H1 (cell line): Measurements from ENCODE around the gene DCBLD2. TPM values are rescaled to one million over a fixed set of nuclear protein-coding genes. Genes with fewer than 3 reads are reported as not detected.
"Not testable (repeated sequence)": the region's sequence is repeated elsewhere in the genome, so short reads cannot be mapped to it uniquely, and the experiment has no call there.

ENCODE experiments used
- CTCF ChIA-PET: fragments of 300-600 bp; sonication (Branson Sonifier 250); formaldehyde crosslinking; loops from one replicate; lab custom pipeline; 2021; ENCODE audit not compliant: partially characterized antibody; lab: Charles Lee
- POLR2A ChIA-PET: fragments of 300-600 bp; sonication (Branson Sonifier 250); formaldehyde crosslinking; loops from one replicate; lab custom pipeline; 2021; ENCODE audit warnings: inconsistent platforms; ENCODE audit not compliant: partially characterized antibody; lab: Charles Lee
- DNase-seq, 2 experiments: peaks; one replicate each; pipeline versions ENCODE4 v3.0.0 to v3.0.0-alpha.2; 2010 to 2022; ENCODE audit warnings: low spot score in 2 of 2, low read depth in 1 of 2, mixed read lengths in 1 of 2
- FAIRE-seq: peaks from 2 replicates; lab custom pipeline; 2011; peaks lifted over from hg19 to GRCh38; lab: Jason Lieb, UNC
- H2AFZ ChIP-seq: 2 replicates; pipeline ENCODE4 v1.8.1; 2012; ENCODE audit warnings: low read length, inconsistent platforms
- H2AK5ac ChIP-seq: 2 replicates; pipeline ENCODE4 v1.6.1; 2013; ENCODE audit warnings: low read depth, low read length
- H2BK120ac ChIP-seq: replicated peaks from 2 replicates; pipeline ENCODE3; 2013; ENCODE audit warnings: low read depth, low read length, inconsistent platforms
- H2BK12ac ChIP-seq: 2 replicates; pipeline ENCODE4 v1.6.1; 2013; ENCODE audit warnings: low read depth, low read length
- H2BK15ac ChIP-seq: 2 replicates; pipeline ENCODE4 v1.6.1; 2013; ENCODE audit warnings: low read length
- H2BK20ac ChIP-seq: 2 replicates; pipeline ENCODE4 v1.6.1; 2013; ENCODE audit warnings: low read length
- H2BK5ac ChIP-seq: 2 replicates; pipeline ENCODE4 v1.6.1; 2013; ENCODE audit warnings: low read depth, low read length
- H3K14ac ChIP-seq: 2 replicates; pipeline ENCODE4 v1.6.1; 2013; ENCODE audit warnings: inconsistent platforms; ENCODE audit not compliant: insufficient read length
- H3K18ac ChIP-seq: 2 replicates; pipeline ENCODE4 v1.6.1; 2013; ENCODE audit warnings: low read length; ENCODE audit errors: extremely low read depth
- H3K23ac ChIP-seq: 2 replicates; pipeline ENCODE4 v1.6.1; 2013; ENCODE audit warnings: inconsistent platforms; ENCODE audit not compliant: insufficient read length
- H3K23me2 ChIP-seq: 2 replicates; pipeline ENCODE4 v1.6.1; 2013; ENCODE audit warnings: low read depth, low read length
- H3K27ac ChIP-seq: 2 replicates; pipeline ENCODE4 v1.6.1; 2011; ENCODE audit warnings: low read depth, low read length, inconsistent platforms
- H3K27me3 ChIP-seq, 4 experiments: replicated peaks in 1 of 4; 1 replicate in 1 of 4; 2 replicates in 3 of 4; pipeline versions ENCODE4 v1.6.1 to v1.8.1; 2011 to 2013; ENCODE audit warnings: low read length in 3 of 4, mild to moderate bottlenecking in 3 of 4, inconsistent platforms in 2 of 4, mixed read lengths in 2 of 4, moderate library complexity in 1 of 4; ENCODE audit not compliant: control insufficient read depth in 3 of 4, insufficient read depth in 3 of 4; ENCODE audit errors: extremely low read depth in 1 of 4
- H3K36me3 ChIP-seq, 4 experiments: 2 replicates each; pipeline versions ENCODE4 v1.6.1 to v1.8.1; 2011 to 2013; ENCODE audit warnings: mild to moderate bottlenecking in 4 of 4, low read length in 3 of 4, moderate library complexity in 2 of 4, control low read depth in 1 of 4, inconsistent platforms in 1 of 4; ENCODE audit not compliant: insufficient read depth in 4 of 4, control insufficient read depth in 2 of 4
- H3K4ac ChIP-seq: replicated peaks from 2 replicates; pipeline ENCODE3; 2013; ENCODE audit warnings: low read length, low read depth, mixed read lengths, inconsistent platforms; ENCODE audit not compliant: insufficient read length
- H3K4me1 ChIP-seq, 4 experiments: replicated peaks in 1 of 4; 1 replicate in 1 of 4; 2 replicates in 3 of 4; pipeline versions ENCODE4 v1.6.1 to v1.8.1; 2011 to 2013; ENCODE audit warnings: low read length in 3 of 4, inconsistent platforms in 2 of 4, mixed read lengths in 1 of 4; ENCODE audit not compliant: insufficient read depth in 4 of 4, control insufficient read depth in 3 of 4
- H3K4me2 ChIP-seq, 2 experiments: 2 replicates each; pipeline versions ENCODE4 v1.6.1 to v1.8.1; 2011 to 2013; ENCODE audit warnings: low read depth in 2 of 2, low read length in 2 of 2, control low read depth in 1 of 2, inconsistent platforms in 1 of 2, mild to moderate bottlenecking in 1 of 2; ENCODE audit not compliant: insufficient read depth in 1 of 2
- H3K4me3 ChIP-seq, 4 experiments: fragments of 200-600, 300-600 bp in 1 of 4; sonication (generic), shearing (Covaris generic), sonication (Bioruptor Twin) in 1 of 4; 2 replicates each; pipeline versions ENCODE4 v1.5.1 to v1.8.1; 2011 to 2016; ENCODE audit warnings: low read length in 4 of 4, low read depth in 3 of 4, control low read depth in 2 of 4, inconsistent platforms in 2 of 4, mild to moderate bottlenecking in 2 of 4, mixed read lengths in 1 of 4, moderate library complexity in 1 of 4; ENCODE audit not compliant: insufficient read depth in 2 of 4; ENCODE audit errors: extremely low read depth in 1 of 4
- H3K56ac ChIP-seq: replicated peaks from 2 replicates; pipeline ENCODE3; 2013; ENCODE audit warnings: low read depth, mild to moderate bottlenecking, mixed read lengths, low read length, inconsistent platforms; ENCODE audit not compliant: insufficient read length
- H3K79me1 ChIP-seq: 2 replicates; pipeline ENCODE4 v1.6.1; 2013; ENCODE audit warnings: low read depth, low read length, control low read depth
- H3K79me2 ChIP-seq, 2 experiments: 2 replicates each; pipeline versions ENCODE4 v1.6.1 to v1.8.1; 2012 to 2013; ENCODE audit warnings: low read length in 2 of 2, mild to moderate bottlenecking in 2 of 2, inconsistent platforms in 1 of 2; ENCODE audit not compliant: insufficient read depth in 2 of 2, control insufficient read depth in 1 of 2
- H3K9ac ChIP-seq, 4 experiments: replicated peaks in 1 of 4; 1 replicate in 1 of 4; 2 replicates in 3 of 4; pipeline versions ENCODE4 v1.6.1 to v1.8.1; 2011 to 2013; ENCODE audit warnings: low read depth in 3 of 4, low read length in 3 of 4, control low read depth in 2 of 4, mild to moderate bottlenecking in 2 of 4, moderate library complexity in 2 of 4, inconsistent platforms in 1 of 4; ENCODE audit errors: extremely low read depth in 1 of 4
- H3K9me3 ChIP-seq, 2 experiments: 2 replicates each; pipeline versions ENCODE4 v1.6.1 to v1.8.1; 2012 to 2013; ENCODE audit warnings: mild to moderate bottlenecking in 2 of 2, moderate library complexity in 2 of 2, control low read depth in 1 of 2, inconsistent platforms in 1 of 2, low read depth in 1 of 2, low read length in 1 of 2, mixed read lengths in 1 of 2; ENCODE audit not compliant: insufficient read depth in 2 of 2
- H4K20me1 ChIP-seq, 2 experiments: replicated peaks in 1 of 2; 2 replicates each; pipeline versions ENCODE3 to v1.8.1; 2011 to 2013; ENCODE audit warnings: inconsistent platforms in 2 of 2, low read length in 2 of 2, mild to moderate bottlenecking in 1 of 2; ENCODE audit not compliant: insufficient read depth in 2 of 2, control insufficient read depth in 1 of 2
- H4K5ac ChIP-seq: 2 replicates; pipeline ENCODE4 v1.6.1; 2013; ENCODE audit warnings: low read length, low read depth, mixed read lengths, inconsistent platforms; ENCODE audit not compliant: insufficient read length
- H4K8ac ChIP-seq: 2 replicates; pipeline ENCODE4 v1.8.0; 2013; ENCODE audit warnings: mild to moderate bottlenecking, moderate library complexity, low read length, inconsistent platforms; ENCODE audit not compliant: insufficient read depth; ENCODE audit errors: extremely low read depth
- H4K91ac ChIP-seq: replicated peaks from 2 replicates; pipeline ENCODE3; 2013; ENCODE audit warnings: low read length, mixed read lengths, inconsistent platforms; ENCODE audit not compliant: insufficient read length
- WGBS, 2 experiments: shearing (Covaris generic) in 1 of 2; methylation state at CpG; one replicate each; pipeline versions ENCODE4 v1.1.6 to v1.1.7; 2013 to 2015; ENCODE audit warnings: low lambda C conversion rate in 2 of 2, mixed read lengths in 2 of 2, inconsistent platforms in 1 of 2, low coverage in 1 of 2, missing lambda C conversion rate in 1 of 2; ENCODE audit not compliant: insufficient replicate concordance in 2 of 2, insufficient coverage in 1 of 2, insufficient read length in 1 of 2; ENCODE audit errors: extremely low coverage in 1 of 2, missing lambda C conversion rate in 1 of 2; 5-methylcytosine and 5-hydroxymethylcytosine counted together
- polyA plus RNA-seq, 7 experiments: library from polyadenylated mRNA; depleted of rRNA in 3 of 7; stranded (reverse) in 5 of 7; unstranded in 2 of 7; fragments of >200 nt in 5 of 7; fragments of 200-250 nt in 2 of 7; gene quantifications; 1 replicate in 5 of 7; 2 replicates in 1 of 7; 4 replicates in 1 of 7; pipeline versions ENCODE4 v1.2.1 to v1.2.3, GENCODE V29; 2011 to 2013; ENCODE audit warnings: missing spikeins in 2 of 7, mixed read lengths in 2 of 7
- total RNA-seq: library from RNA; stranded (reverse); fragmentation: NEBNext Ultra II Directional; extraction: Animal tissue kit (Norgen Biotek cat#: 25700); gene quantifications from 2 replicates; pipeline ENCODE4 v1.2.1, GENCODE V29; 2021

The DCBLD2 gene
- total and polyA plus RNA-seq, 2 of the 8 experiments (the other 6 are each of a cell fraction or from before 2014, with no cell fraction given), result 19.6 to 63.8 TPM

DNA sequence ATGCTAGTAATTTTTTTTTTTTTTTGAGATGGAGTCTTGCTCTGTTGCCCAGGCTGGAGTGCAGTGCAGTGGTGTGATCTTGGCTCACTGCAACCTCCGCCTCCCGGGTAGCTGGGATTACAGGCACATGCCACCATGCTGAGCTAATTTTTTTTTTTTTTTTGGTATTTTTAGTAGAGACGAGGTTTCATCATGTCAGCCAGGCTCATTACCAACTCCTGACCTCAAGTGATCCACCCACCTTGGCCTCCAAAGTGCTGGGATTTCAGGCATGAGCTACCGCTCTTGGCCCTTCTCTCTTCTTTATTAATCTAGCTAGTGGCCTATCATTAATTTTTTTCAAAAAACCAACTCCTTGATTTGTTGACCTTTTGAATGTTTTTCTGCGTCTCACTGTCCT lies 70.4 kb downstream of the DCBLD2 start:
- H2BK15ac ChIP-seq, H3K4ac ChIP-seq, H2BK120ac ChIP-seq, H3K79me1 ChIP-seq, DNase-seq, H3K79me2 ChIP-seq, H2BK20ac ChIP-seq, H4K20me1 ChIP-seq, H4K91ac ChIP-seq, H3K56ac ChIP-seq, H3K36me3 ChIP-seq, H4K5ac ChIP-seq, H2AK5ac ChIP-seq, H3K4me2 ChIP-seq, H2BK12ac ChIP-seq, H2AFZ ChIP-seq, H3K23me2 ChIP-seq, H3K4me3 ChIP-seq, H3K27ac ChIP-seq, H3K14ac ChIP-seq, H3K4me1 ChIP-seq, H4K8ac ChIP-seq, H3K9ac ChIP-seq, H3K27me3 ChIP-seq, H3K23ac ChIP-seq, H3K18ac ChIP-seq, FAIRE-seq, H2BK5ac ChIP-seq: not testable (repeated sequence)
- CTCF ChIA-PET, result interaction anchor here (0.6 to 0.9 kb wide), 2 partner anchors 149 to 163 kb away, joined by 3 read pairs; no protein-coding TSS in a partner anchor
- peaks cover 18 to 22% of the 10 kb centered on the region in 2 experiments for H3K9me3 ChIP-seq
- WGBS, 2 experiments, result 84% methylated on average over 5 of the region's 5 CpGs; no CpG with 5 or more reads in 1 of the 2 experiments
- POLR2A ChIA-PET, result interaction anchor here (1.6 kb wide), 1 partner anchor 10 kb away, joined by 3 read pairs; no protein-coding TSS in a partner anchor
